Measurements from ENCODE around the gene FOXD2.

DNA sequence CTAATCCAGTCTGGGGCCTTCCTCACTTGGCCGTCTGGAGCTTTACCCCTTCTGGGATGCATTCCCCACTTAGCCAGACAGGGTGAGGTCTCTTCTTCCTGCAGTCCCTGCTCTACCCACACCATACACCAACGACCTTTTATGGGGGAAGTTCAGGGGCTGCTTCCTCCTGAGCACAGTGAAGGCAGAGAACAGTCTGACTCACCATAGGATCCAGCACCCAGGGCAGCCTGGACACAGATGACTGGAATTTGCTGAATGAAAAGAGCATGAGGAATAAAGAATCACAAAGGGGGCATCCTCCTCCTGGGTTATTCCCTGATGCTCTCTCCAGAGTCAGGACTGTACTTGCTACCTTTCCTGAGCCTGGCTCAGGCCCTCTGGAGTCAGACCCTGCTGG lies 26.4 kb upstream of the FOXD2 start:
- TF ChIP-seq GATA2 (IDR thresholded peaks at IDR 0.05; ENCODE audit: low read depth, low read length) (no peak), GATA3 (IDR thresholded peaks at IDR 0.05; ENCODE audit: low read depth, low read length) (no peak)
